Liver (tissue), 3 donors: ENCODE data around the gene MRPL10.

ENCODE experiments used
- CTCF ChIP-seq: fragments of 150-350 bp; IDR thresholded peaks from 2 replicates; pipeline ENCODE4 v1.5.1; 2017; ENCODE audit warnings: improper control_type of control experiment, low read depth, low read length; ENCODE audit not compliant: missing input control
- EGR1 ChIP-seq, 2 donors: IDR thresholded peaks; 2 replicates each; pipeline ENCODE4 v1.6.1; 2016 to 2018; ENCODE audit warnings: antibody characterized with exemption in 2 of 2, low read depth in 2 of 2
- GABPA ChIP-seq, 2 donors: IDR thresholded peaks in 1 of 2; conservative IDR thresholded peaks in 1 of 2; 2 replicates each; pipeline ENCODE4 v1.6.1; 2016; ENCODE audit warnings: antibody characterized with exemption in 2 of 2, mild to moderate bottlenecking in 1 of 2, moderate library complexity in 1 of 2
- HNF4A ChIP-seq, 2 donors: conservative IDR thresholded peaks; 2 replicates each; pipeline ENCODE4 v1.6.1; 2016; ENCODE audit warnings: antibody characterized with exemption in 2 of 2, mild to moderate bottlenecking in 2 of 2
- JUND ChIP-seq, 2 donors: IDR thresholded peaks; 2 replicates each; pipeline ENCODE4 v1.6.1; 2016; ENCODE audit warnings: antibody characterized with exemption in 2 of 2
- RAD21 ChIP-seq, 2 donors: IDR thresholded peaks; 2 replicates each; pipeline ENCODE4 v1.6.1; 2016; ENCODE audit warnings: antibody characterized with exemption in 2 of 2, mild to moderate bottlenecking in 2 of 2
- REST ChIP-seq: IDR thresholded peaks from 2 replicates; pipeline ENCODE4 v1.6.1; 2016; ENCODE audit warnings: antibody characterized with exemption, mild to moderate bottlenecking
- TAF1 ChIP-seq: conservative IDR thresholded peaks from 2 replicates; pipeline ENCODE4 v1.6.1; 2016; ENCODE audit warnings: antibody characterized with exemption, mild to moderate bottlenecking
- YY1 ChIP-seq: IDR thresholded peaks from 2 replicates; pipeline ENCODE4 v1.6.1; 2016; ENCODE audit warnings: antibody characterized with exemption, mild to moderate bottlenecking
- donor health status: healthy.
- donor health status: healthy.

- TF ChIP-seq CTCF = no peak
- TF ChIP-seq REST = no peak
- no peak for TF ChIP-seq JUND (IDR thresholded peaks at IDR 0.05)
- no peak for TF ChIP-seq TAF1
- TF ChIP-seq GABPA (IDR thresholded peaks at IDR 0.05 in 1 of 2, conservative IDR thresholded peaks at IDR 0.05 in 1 of 2) = no peak
- TF ChIP-seq YY1 = no peak
- no peak for TF ChIP-seq EGR1 (IDR thresholded peaks at IDR 0.05; ENCODE audit: low read depth in 2 of 2)
- no peak for TF ChIP-seq HNF4A (conservative IDR thresholded peaks at IDR 0.05)
- no peak for TF ChIP-seq RAD21 (IDR thresholded peaks at IDR 0.05)
Measured at GRCh38 chr17:47850373-47850691, 19.0 kb upstream of the MRPL10 start.
